D341Med (cell line): ENCODE data around the gene GRIN2A.

Source experiments
- DNase-seq: peaks from one replicate; pipeline ENCODE4 v3.0.0; 2012; ENCODE audit warnings: low spot score

GRIN2A gene

DNA sequence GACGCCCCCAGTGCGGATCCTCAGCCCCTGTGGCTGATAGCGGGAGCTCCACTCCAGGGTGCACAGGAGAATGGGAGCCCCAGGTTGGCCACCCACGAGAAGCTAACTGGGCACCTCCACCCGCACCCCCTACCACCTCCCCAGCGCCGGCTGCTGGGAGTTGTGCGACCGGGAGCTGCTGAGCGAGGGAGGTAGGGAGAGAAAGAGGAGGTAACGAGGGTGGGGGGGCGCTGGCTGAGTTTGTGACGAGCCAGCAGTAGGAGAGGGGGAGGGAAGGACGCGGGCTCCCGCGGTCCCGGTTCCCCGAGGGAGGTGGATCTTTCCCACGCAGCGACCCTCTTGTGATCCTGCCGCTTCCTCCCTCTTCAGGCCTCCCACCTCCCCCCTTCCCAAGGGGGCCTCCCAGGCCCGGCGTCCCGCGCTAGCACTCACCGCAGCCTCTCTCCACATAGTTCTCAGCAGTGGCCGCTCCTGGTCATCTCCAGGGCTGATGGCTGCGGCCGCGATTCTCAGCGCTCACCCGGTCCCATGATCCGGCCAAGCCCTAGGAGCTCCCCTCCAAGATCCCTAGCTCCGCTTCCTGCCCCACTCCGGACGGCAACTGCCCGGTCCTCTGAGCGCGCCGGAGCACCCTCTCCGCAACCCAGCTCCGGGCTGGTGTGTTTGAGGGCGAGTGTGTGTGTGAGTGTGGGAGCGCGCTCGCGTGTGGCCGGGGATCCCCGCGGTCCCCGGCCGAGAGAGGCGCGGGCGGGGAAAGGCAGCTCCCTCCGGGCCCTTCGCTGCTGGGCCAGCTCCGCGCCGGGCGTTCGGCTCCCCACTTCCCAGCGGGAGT is at the start of gene GRIN2A:
GRIN2A (minus strand) TSS at position 207 of the 832 bp plus-strand sequence. CDS start 2,017 bp downstream, outside the sequence.
- DNase-seq: peak; percentile 43

DNA sequence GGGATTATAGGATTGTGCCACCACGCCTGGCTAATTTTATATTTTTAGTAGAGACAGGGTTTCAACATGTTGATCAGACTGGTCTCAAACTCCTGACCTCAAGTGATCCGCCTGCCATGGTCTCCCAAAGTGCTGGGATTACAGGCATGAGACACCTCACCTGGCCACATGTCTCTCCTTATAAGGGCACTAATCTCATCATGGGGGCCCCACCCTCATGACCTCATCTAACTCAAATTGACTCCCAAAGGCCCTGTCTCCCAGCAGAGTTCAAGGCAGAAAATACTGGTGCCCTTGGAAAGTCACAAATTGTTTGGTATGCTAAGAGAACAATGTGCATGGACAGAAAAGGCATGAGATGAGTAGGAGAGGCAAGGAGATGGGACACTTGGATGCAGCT is 49.3 kb upstream of the GRIN2A start:
- DNase-seq: no peak

DNA sequence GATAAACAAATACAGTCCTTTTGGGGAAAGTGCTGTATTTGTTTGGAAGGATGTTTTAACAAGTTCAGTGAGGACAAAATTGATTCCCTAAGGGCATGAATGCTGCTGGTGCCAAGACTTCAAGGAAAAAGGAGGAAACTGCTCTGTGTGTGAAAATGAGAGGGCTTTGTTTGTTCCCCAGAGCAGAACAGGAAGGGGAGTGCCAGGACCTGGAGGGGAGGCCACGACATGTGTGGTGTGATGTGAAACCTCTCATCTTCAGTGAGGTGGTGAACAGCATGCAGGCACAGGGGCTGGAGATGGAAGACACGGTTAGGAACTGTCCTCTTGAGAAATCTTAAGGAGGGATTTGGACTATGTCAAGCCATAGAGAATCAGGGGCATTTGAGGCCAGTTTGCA is 46.6 kb upstream of the GRIN2A start:
- no peak for DNase-seq

DNA sequence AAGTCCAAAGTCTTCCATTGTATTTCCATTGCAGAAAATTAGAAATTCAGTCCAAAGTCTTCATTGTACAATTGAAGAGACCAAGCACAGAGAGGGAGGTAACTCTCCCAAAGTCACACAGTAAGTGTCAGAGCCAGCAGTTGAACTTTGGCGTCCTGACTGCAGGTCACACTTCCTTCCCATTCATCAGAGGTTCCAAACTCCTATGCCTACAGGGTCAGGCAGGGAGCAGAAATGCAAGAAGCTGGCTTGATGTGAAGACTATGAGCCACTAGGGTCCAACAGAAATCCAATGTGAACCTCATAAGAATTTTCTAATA is 44.7 kb upstream of the GRIN2A start:
- no peak for DNase-seq

DNA sequence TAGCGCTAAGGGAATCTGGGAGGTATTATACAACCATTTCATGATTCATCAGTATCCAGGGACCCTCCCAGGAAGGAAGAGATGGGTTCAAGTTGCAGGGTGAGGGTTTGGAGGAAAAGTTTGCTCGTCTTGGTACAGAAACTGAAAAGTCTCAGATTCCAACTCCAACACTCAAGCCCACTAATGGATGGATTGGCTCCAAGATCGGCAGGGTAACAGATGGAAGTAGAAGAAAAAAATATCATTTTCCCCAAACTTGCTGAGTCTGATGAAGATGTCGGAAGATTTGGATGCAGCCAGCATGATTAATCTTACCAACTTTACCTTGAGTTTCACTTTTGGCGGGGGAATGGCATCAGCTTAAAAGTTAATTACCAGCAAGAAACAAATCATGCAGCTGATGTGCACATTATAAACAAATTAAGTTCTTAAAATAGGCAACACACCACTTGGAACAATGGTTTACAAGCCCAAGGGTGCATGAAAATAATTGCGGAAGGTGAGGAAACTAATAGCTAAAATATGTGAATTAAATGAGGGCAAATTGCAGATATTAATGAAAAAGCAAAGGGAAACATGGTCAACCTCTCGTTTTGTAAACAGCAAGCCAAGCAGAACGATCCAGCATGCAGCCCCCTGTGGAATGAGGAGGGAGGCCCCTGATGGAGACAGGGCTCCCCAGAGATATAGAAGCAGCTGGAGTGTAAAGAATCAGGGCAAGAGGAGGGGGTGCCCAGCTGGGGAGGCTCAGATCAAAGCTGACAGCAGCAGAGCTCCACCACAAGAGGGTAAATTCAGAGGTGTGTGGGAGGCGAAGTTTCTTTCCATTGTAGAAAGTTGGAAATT is 44.1 kb upstream of the GRIN2A start:
- DNase-seq: no peak

DNA sequence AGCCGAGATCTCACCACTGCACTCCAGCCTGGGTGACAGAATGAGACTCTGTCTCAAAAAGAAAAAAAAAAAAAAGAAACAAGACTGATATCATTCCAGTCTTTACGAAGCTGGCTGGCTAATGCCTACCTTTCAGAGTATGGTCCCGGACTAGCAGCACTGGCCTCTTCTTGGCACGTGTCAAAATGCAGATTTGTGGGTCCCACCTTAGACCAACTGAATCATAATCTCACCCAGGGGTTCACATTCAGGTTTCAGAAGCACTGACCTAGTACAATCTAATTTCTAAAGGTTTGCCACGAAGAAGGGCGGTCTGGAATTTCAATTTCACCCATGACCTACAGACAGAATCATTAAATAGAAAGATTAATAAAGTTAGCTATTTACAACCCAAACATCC is 43.4 kb upstream of the GRIN2A start:
- DNase-seq: no peak

DNA sequence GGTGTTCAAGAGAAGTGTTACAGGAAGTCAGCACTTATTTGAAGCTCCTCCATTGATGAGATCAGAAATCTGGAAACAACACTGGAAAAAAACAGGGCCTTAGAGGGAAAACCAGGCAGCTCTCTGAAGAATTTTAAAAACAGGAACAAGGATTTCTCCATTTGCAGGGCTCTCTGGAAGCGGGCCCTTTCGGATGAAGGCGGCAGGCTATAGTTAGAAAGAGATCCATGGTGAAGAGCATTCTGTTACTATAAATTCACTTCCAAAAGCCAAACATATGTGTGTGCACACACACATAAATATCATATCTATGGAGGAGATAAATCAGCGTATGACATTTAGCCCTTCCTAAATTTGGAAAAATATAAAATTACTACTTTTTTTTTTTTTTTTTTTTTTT is 42.6 kb upstream of the GRIN2A start:
- DNase-seq: no peak

DNA sequence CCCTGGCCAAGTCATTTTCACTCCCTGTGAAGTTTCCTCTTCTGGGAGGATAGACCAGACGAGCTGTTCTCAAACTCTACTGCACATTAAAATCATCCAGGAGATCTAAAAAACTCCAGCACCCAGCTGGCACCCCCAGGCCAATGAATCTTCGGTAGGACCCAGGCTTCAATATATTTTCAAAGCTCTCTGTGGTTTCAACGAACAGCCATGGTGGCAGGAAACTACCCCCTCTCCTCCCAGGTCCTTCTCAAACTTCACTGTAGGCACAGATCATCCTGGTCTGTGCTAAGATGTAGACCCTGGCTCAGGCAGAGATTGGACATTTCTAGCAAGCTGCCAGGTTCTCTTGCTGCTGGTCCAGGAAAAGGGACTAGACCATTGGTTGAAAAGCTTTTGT is 38.7 kb upstream of the GRIN2A start:
- no peak for DNase-seq

DNA sequence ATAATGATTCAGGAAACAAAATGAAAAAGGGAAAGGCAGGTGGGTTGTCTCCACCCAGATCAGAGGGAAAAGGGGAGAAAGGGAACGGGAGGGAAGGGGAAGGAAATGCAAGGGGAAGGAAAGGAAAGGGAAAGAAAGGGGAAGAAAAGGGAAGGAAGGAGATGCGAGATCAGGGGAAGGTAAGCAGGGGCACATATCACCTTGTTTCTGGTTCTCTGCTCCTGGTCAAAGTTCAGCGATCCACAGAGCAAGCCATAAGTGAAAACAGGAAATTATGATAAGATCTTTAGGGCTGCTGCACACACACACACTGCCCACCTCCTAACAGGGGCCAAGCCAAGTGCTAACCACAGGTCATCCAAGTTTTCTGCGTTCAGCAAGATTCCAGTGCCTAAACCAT is 37.5 kb upstream of the GRIN2A start:
- DNase-seq: no peak

DNA sequence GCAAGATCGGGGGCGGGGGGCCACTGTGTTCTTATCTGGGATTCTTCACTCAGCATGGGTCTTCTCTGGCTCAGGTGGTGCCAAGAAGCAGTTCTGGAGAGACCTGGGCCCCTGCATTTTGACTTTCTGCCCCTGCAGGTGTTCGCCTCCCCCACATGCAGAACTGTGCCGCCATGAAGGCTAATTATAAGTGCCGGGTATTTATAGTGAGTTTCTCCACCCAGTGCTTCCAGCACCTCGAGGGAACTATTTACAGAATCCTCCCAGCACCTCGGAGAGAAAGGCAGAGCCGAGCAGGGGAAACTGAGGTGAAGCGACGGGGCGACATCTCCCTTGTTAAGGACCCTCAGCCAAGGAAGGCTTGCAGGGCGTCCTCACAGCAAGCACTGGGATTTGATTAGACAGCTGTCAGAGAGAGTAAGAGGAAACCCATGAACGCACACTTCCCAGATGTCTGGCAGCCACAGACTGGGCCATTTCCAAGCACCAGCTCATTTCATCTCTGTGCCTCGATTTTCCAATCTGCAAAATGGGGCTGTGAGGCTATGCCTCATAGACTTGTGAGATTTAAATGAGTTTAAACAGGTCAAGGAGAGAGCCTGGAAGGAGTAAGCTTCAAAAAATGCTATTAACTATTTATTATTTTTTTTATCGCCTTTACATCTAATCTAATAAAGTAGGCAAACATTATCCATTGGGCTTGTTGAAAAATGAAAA is 36.4 kb upstream of the GRIN2A start:
- no peak for DNase-seq

DNA sequence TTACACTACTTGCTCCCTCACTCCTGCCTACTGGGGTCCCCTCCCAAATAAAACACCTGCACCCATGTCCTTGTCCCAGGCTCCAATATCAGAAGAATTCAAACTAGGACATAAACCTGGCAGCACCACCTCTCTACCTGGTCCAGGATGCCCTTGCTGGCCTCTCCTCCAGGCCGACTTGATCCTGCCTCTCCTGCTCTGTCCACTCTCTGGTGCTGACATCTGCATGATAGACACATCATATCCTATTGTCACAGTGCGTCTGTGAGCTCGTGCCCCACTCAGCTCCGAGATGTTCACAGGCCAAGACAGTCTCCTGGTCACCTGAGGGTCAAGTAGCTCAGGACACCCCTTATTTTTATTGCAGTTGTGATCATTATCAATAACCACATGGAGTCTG is 31.5 kb upstream of the GRIN2A start:
- no peak for DNase-seq

DNA sequence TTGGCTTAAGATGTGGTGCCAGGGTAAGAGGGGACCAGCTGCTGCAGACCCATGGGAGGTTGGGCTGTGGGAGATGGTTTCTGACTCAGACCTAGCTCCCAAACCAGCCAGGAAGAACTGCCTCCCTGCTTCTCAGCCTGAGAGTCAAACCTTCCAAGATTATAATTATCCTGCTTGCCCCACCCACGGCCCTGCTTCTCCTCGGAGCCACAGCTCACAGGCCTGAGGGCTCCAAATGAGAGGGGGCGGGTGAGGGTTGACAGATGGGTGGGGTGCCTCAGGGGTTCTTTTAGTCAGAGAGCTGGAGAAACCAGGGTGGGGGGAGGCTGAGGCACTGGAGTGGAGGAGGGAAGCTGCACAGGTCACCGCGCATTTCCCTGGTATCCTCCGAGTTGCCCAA is 28.7 kb upstream of the GRIN2A start:
- no peak for DNase-seq

DNA sequence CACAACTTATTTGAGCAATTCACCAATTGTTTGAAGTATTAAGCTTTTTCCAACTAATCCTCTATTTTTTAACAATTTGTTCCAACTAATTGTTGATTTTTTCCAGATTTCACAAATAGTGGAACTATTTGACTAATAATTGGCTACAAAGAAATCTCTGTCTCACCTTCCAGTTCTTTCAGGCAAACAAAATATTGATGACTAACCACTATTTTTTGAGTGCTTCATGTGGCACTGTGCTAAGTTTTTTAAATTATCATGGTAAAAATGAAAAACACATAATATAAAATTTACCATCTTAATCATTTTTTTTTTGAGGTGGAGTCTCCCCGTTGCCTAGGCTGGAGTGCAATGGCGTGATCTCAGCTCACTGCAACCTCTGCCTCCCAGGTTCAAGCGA is 24.6 kb upstream of the GRIN2A start:
- DNase-seq: no peak

DNA sequence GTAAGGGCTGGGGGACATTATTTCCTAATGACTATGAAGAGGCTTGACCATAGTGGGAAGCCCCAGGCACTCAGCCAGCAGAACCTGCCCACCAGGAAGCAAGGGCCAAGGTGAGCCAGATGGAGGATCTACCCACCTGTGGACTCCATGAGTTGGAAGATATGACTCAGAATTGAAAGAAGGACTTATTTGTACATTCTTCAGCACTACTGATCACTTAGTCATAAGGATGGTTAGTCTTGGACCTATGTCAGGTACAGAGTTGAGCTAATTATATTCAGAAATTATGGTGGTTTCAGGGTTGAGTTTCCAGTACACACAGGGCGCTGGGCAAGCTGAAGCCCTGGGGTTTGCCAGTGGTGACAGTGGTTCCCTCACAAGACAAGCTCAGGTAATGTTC is 24.0 kb upstream of the GRIN2A start:
- DNase-seq: no peak

DNA sequence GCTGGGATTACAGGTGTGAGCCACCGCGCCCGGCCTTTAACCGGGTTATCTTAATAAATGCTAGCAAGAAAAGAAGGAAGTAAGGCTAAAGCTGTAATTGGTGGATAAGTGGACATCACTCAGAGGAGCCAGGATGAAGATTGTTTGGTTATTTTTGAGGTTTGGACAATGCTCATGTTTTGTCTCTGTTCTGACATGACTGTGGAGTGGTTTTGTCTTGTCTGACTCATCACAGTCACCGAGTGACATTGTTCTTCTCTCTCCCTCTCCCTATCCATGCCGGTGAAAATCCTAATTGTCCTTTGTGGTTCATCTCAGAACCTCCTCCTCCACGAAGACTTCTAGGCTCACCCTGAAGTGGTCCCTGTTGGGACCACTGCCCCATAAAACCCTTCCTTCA is 23.5 kb upstream of the GRIN2A start:
- DNase-seq: no peak

DNA sequence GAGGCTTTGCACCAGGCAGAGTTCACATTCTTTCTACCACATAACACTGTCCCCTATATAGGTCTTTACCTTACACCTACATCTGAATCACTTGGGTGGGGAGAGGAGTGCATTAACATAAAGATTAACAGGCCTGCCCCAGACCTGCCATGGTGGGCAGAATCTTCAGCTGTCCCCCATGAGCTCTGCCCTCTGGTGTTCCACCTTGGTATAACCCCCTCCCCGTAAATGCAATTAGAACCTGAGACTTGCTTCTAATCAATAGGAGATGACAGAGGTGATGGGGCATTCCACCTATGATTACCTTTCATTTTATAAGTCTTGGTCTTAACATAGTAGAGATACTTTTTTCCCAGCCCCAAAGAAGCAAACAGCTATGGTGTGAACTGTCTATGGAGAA is 20.4 kb upstream of the GRIN2A start:
- no peak for DNase-seq

DNA sequence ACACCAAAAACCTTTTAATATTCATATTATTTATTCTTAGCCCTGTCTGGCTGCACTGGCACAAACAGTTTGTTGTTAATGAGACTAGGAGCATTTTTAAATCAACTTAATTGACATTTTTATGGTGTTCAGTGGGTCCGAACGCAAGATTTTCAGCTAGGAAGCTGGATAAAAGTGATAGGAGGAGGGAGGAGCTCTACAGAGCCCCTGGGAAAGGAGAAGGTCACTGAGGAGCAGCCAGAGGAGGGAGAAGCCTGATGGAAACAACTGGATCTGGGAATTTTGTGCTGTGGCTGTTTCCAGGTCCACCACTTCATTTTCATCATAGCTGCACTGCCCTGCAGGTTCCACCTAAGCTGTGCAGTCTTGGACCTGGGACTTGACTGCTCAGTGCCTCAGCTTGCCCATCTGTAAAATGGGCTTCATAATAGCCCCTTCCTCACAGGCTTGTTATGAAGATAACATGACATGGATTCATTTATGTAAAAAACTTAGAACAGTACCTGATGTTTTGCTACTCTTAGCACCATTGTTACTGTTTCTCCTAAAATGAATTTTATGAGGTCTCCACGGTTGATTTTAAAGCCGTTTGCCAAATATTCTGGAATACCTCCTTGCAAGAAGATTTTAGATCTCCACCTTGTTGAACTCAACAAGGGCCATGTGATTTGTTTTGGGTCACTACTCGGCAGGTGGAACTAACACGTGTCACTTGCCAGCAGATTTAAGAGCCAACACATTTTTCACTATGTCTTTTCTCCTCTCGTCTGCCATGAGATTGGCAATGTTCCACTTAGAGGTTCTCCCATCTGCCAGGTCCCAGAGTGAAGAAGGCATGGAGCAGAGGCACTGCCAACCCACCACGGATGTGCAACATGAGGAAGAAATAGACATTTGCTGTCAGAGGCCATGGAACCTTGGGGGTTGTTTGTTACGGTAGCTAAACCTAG is 18.7 kb upstream of the GRIN2A start:
- no peak for DNase-seq

DNA sequence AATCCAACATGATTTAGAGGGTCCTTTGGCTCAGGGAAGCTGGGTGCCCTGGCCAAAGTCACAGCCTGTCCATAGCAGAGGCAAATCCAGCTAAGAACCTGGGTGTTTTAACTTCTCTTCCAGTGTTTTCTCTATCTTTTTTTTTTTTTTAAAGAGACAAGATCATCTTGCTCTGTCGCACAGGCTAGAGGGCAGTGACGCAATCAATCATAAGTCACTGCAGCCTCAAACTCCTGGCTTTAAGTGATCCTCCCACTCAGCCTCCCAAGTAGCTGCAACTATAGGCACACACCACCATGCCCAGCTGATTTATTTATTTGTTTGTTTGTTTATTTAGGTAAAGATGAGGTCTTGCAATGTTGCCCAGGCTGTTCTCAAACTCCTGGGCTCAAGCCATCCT is 14.8 kb upstream of the GRIN2A start:
- DNase-seq: no peak

DNA sequence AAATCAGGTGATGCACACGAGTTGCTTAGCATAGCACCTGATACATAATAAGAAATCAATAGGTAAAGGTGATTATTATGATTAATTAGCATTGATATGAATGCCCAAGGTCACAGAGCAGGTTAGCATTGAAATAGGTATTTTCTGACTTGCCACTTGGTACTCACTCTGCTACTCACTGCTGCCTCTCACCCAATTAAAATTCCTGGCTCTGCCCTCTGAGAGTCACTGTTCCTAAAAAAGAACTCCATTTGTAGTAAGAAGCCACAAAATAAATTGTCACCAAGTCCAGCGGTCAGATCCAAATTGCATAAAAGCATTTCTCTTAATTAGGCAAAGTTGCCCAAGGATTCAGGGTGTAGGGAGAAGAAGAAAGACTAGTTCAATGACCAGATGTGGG is 8.9 kb upstream of the GRIN2A start:
- no peak for DNase-seq

DNA sequence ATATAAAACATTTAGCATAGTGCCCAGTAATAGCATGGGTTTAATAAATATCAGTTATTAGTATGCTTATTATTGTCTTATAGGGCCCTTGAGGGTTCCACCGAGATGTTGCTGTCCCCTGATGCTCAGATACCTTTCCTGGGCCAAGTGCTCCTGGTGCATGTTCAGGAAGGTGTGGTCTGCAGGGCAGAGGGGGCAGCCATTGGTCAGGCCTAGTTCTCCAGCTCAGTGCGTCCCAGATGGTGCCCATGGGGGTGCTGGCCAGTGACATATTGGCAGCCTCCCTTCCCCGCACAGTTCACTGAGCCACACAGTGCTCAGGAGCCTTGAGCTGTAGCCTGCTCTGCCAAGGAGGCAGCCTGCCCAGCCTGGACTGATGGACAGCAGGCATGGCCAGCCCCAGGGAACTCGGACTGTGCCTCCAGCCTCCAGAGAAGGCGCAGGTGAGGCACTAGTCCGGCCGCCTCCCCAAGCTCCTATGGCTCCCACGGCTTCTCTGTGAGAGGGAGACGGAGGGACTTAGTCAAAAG is 7.7 kb upstream of the GRIN2A start:
- DNase-seq: no peak

DNA sequence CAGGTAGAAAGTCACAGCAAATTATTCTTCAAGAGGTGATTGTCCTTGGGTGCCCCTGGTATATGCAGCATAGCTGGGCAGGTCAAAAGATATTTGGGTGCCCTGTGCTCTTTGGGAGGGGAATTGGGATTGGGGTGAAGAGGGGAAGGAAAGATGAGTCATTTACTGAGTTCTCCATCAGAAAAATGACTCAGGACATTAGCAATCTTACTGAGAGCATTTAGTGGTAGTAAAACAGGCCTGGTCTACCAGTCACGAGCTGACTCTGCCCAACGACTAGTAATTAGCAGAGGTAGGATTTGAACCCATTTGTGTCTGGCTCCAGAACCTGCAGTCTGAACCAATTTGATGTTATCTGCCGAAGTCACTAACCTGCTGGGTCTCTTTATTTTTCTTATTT is 6.0 kb upstream of the GRIN2A start:
- DNase-seq: no peak
